GM18526 (cell line): ENCODE measurements around the gene ZNF423.

Source experiments
- POLR2A ChIP-seq: IDR thresholded peaks from 3 replicates; pipeline ENCODE4 v1.6.1; 2011; ENCODE audit not compliant: insufficient read length; ENCODE audit errors: extremely low read depth

Gene ZNF423

DNA sequence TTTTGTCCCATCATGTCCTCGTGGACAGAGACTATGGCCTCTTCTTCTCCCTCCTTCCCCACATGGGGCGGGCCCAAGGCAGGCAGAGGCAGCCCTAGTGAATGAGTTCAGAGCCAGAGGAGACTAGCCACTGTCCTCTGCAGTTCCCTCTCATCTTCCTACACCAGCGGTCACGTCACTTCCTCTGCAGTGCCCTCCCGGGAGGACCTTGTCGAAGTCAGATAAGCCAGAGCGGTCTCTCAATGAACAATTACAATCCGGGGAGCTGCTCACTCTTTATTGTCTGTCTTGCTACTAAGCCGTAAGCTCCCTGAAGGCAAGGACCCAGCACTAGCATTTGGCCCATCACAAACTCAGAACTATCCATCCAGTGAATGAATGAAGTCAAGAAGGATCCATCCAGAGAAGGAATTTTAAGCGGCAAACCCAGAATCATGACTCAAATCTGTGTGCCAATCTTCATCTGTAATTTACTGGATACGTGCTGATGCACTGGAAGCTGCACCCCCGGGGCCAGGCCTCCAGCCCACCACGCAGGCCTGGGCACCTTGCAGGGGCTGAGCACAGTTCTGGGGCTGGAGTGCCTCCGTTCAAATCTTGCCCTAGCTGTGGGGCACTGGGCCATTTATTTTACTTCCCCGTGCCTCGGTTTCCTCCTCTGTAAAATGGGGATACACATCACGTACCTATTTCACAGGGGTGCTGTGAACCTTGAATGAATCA, 18.1 kb downstream of the ZNF423 start:
- TF ChIP-seq POLR2A = no peak

GRCh38 chr16:49836668-49837067, 19.2 kb downstream of the ZNF423 start:
- TF ChIP-seq POLR2A = no peak

DNA sequence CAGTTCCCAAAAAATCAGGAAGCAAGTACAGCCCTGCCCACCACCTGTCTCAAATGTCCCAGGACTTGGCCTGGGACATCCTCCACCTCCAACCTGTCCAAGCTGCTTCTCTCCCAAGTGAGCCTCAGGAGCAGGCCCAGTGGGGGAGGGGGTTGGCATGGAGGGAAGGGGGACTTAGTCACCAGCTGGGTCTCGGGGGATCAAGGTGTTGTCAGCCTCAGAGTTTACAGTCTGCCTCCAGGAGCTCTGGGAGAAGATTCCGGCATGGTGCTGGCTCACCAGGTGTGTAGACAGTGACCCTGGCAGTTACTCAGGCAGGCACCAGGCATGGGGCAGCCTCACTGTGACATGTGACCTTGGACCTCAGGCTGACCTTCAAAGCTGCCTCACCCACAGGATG, 19.7 kb downstream of the ZNF423 start:
- no peak for TF ChIP-seq POLR2A

DNA sequence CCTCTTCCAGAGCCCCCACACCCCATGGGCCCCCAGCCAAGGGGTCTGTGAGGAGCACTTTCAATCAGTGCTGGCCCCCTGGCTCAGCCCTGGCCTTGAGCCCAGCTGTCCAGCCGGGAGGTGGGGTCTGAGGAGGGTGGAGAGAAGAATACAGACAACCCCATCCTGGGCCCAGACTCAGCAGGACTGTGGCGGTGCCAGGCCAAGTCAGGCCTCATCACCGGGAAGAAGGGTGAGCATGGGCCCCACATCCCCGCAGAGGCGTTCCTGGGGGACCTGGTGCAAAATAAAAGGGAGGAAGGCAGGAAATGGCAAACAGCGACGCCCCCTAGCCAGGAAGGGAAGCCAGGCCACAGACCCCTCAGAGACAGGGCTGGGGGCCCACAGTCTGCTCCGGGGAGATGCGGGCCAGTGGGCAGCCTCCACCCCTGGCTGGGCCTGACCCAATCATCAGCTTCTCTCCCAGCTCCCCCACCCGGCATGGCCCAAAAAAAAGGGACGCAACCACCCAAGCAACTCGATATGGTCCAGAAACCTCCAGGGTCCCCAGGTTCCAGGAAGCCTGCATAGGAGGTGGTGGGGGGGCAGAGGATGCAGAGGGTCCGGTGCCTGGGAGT, 20.6 kb downstream of the ZNF423 start:
- no peak for TF ChIP-seq POLR2A

DNA sequence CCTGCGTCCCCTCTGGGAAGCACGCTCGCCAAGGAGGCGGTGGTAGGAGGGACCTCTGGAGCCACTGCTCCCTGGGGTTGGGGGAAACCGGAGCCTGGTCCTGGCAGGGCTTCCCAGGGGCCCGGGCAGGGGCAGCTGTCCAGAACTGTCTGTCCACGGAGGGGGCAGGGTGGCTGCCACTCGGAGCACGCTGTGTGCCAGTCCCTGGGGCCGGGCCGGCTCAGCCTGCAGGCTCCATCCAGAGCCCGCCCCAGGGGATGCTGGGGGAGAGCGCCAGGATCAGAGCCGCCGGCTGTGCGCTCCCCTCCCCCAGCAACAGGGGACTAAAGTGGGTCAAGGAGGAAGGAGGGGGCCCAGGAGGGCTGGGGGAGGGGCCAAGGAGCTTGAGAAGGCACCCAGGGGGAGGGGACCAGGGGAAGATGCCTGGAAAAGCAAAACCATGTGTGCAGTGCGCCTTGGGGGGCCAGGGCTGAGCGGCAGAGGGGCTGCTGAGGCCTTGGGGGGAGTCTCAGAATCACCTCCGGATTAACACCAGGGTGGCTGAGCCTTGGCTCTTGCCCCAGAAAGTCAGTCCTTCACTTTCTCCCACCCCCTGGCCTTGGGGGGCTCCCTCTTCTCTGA, 21.3 kb downstream of the ZNF423 start:
- no peak for TF ChIP-seq POLR2A

GRCh38 chr16:49833796-49834530, 21.9 kb downstream of the ZNF423 start:
- no peak for TF ChIP-seq POLR2A

GRCh38 chr16:49833085-49833484, 22.8 kb downstream of the ZNF423 start:
- no peak for TF ChIP-seq POLR2A

GRCh38 chr16:49832177-49832576, 23.7 kb downstream of the ZNF423 start:
- no peak for TF ChIP-seq POLR2A

DNA sequence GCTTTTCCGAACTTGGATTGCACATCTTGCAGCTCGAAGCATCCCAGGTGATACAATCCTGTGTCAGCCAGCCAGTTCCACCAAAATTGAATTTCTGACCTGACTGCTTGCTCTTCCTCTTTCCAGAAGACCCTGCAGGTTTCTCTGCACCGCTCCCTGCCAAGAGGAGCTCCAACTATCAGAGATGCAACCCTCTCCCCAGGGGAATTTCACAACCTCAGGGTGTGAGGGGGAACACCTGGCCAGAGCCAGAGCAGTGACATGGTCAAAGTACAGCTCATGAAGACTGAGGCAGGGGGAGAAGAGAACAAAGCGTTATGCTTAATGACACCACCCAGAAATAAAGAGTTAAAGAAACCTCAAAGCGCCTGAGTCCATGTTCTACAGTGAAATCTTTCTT, 25.0 kb downstream of the ZNF423 start:
- TF ChIP-seq POLR2A = no peak

DNA sequence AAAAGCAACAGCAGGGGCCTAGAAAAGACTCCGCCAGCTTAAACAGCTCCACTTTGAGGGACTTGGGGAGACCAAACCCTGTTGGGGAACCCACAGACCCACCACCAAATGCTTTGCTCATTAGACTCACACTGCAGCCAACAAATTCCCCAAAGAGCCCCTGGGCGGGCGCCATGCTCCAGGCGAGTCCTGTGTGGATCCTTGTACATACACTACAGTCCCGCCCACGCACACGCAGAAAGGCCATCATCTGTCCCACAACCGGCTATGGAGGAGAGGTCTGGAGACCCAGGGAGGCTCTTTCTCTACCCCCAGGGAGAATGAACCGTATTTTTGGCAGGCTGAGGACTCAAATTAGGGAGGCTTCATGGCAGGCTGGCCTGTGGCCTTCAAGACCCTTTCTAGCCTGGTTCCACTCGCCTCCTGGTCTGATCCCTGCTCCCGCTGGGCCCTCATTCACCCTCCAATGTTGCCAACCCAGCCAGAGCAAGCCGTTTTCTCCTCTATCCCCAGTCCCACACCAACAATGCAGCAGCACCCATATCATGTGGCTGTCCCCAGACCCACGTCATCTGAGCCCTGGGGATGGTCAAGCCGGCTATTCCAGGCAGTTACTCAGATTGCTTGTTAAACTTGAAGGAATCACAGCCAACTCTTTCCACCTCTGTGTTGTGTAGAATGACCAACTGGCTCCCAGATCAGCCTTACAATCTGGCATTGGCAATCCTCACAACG, 27.2 kb downstream of the ZNF423 start:
- no peak for TF ChIP-seq POLR2A

DNA sequence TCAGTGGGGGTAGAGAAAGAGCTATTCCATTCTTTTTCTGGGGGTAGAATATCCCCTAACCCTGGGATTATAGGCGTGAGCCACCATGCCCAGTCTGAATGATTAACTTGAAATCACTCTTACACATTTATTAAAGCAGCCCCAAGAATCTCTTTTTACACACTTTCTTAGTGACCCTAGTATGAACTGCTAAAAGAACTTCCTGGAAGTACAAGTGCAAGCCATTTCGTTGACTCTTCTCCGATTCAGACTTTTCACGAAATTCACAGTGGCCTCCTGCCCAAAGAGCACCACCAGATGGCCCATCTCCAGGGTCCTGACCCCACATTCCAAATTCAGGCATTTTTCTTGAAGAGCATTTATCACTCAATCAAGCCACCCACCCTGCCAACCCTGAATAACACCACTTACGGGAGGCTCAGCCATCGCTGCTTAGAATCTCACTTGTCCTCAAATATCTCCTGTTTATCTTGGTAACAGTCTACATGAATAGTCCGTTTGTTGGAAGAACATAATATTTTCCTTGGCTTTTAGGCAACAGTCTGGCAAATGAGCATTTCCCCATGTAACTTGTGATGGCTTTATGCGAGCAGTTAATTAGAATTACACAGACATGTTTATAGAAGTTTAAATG, 28.0 kb downstream of the ZNF423 start:
- no peak for TF ChIP-seq POLR2A

DNA sequence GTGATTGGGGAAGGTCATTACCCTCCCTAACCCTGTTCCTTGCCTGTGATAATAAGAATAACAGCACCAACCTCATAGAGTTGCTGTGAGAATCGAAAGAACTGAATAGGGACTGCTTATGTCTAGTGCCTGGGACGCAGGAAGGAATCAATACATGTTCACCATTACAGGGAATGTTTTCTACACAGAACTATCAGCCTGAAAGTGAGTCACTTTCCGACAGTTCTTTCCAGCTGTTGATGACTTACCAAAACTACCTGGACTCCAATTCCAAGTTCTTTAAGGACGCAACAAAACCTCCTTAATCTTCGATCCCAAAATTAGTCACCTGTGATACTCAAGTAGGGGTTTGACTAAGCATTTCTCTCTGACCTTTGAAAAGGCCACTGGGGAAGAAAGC, 29.4 kb downstream of the ZNF423 start:
- no peak for TF ChIP-seq POLR2A

DNA sequence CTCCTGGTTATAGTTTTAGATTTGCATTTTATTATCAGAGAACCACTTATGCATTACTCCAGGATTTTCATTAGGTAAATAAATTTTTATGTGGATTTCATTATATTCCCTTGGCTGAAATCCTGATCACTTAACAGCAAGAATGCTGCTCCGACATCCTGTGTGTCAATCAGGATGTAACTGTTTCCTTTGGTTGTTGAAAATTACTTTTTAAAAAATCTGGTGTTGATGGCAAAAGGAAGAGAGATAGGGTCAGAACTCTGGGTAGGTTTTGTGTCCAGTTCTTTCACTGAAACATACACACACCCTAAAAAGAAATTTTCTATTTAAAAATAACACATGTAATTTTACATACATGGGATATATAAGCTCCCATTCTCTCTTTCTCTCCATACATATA, 30.9 kb downstream of the ZNF423 start:
- TF ChIP-seq POLR2A = no peak

- TF ChIP-seq POLR2A = no peak
These were observed 31.3 kb downstream of the ZNF423 start for GRCh38 chr16:49824593-49824992.

GRCh38 chr16:49822649-49823370, 33.1 kb downstream of the ZNF423 start:
- TF ChIP-seq POLR2A = no peak
